K562 (cell line): ENCODE results near the gene TMEM53. TPM values are rescaled to one million over a fixed set of nuclear protein-coding genes. Genes with fewer than 3 reads are reported as not detected.

ENCODE experiments used
- ARID1B ChIP-seq: fragments of 450-650 bp; IDR thresholded peaks from 2 replicates; pipeline ENCODE4 v1.6.1; 2016; ENCODE audit warnings: antibody characterized with exemption, mild to moderate bottlenecking, inconsistent platforms
- ETV5 ChIP-seq: sonication (generic); formaldehyde crosslinking; IDR thresholded peaks from 2 replicates; pipeline ENCODE4 v1.4.0; 2020; ENCODE audit warnings: low read depth, mild to moderate bottlenecking, missing genetic modification reagents
- PTBP1 ChIP-seq: fragments of 200-400 bp; formaldehyde crosslinking; IDR thresholded peaks from 2 replicates; pipeline ENCODE4 v1.6.1; 2017; ENCODE audit warnings: low read depth, low read length
- SMAD3 ChIP-seq: fragments of 450-650 bp; formaldehyde crosslinking; conservative IDR thresholded peaks from 2 replicates; pipeline ENCODE4 v1.4.0; 2020; ENCODE audit warnings: mild to moderate bottlenecking
- ZNF133 ChIP-seq: fragments of 250-450 bp; sonication (Bioruptor Pico); IDR thresholded peaks from 2 replicates; pipeline ENCODE4 v1.4.0; 2020; ENCODE audit warnings: mild to moderate bottlenecking
- polyA plus RNA-seq, 8 experiments: library from polyadenylated mRNA; depleted of rRNA in 4 of 8; stranded (reverse) in 5 of 8; unstranded in 3 of 8; fragments of >200 nt; fragmentation: Nextera tagmentation in 2 of 8; fragmentation: Illumina TruSeq in 1 of 8; extraction: Ambion mirVana in 2 of 8; extraction: Trizol in 1 of 8; gene quantifications; 2 replicates each; pipeline versions ENCODE4 v1.2.1 to v1.2.3, GENCODE V29; 2011 to 2014; ENCODE audit warnings: inconsistent platforms in 1 of 8, missing spikeins in 1 of 8
- total RNA-seq, 7 experiments: library from RNA; depleted of rRNA in 6 of 7; stranded (reverse); fragments of >200 nt in 6 of 7; fragmentation: Illumina TruSeq in 2 of 7; extraction: Trizol in 2 of 7; gene quantifications; 2 replicates each; pipeline versions ENCODE4 v1.2.1 to v1.2.3, GENCODE V29; 2011 to 2021; ENCODE audit warnings: low replicate concordance in 1 of 7
- TF ChIP-seq, protein P1 (sequence below): fragments of 450-650 bp; IDR thresholded peaks from 2 replicates; pipeline ENCODE4 v1.6.1; 2016; ENCODE audit warnings: low read depth

TMEM53 gene
- total and polyA plus RNA-seq, 9 of the 15 experiments (the other 6 are each of a cell fraction or from before 2014, with no cell fraction given) = 0.23 to 3.7 (median 2.0) TPM

DNA sequence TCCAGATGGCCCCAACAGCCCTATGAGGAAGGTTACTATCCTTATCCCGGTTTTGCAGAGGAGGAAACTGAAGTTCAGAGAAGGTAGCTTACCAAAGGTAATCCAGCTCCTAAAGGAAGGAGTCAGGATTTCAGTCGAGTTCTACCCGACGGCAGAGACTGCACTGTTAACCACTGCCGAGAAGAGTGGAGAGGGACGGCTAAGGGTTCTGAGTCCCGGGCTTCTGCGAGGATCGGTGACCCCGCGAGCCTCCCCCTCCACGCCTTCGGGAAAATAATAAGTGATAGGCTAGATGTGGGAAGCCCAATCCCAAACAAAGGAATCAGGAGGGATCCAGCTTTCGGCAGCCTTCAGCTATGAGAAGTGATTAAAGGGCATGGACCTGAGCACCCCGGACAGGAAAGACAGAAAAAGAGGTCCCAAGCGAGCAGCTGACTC lies 587 bp downstream of the TMEM53 start (continued):
- TF ChIP-seq ARID1B (0 out of 2 replicates have a peak, but pooled peaks have one; percentile 5), SMAD3 (CRISPR knock-in tag) (0 out of 2 replicates have a peak, but pooled peaks have one; percentile 5), PTBP1 (no peak), ZNF133 (CRISPR knock-in tag) (no peak), ETV5 (CRISPR knock-in tag) (peak; percentile 27; the same call in 1 of the 2 replicates)
- TF ChIP-seq, protein P1, sequence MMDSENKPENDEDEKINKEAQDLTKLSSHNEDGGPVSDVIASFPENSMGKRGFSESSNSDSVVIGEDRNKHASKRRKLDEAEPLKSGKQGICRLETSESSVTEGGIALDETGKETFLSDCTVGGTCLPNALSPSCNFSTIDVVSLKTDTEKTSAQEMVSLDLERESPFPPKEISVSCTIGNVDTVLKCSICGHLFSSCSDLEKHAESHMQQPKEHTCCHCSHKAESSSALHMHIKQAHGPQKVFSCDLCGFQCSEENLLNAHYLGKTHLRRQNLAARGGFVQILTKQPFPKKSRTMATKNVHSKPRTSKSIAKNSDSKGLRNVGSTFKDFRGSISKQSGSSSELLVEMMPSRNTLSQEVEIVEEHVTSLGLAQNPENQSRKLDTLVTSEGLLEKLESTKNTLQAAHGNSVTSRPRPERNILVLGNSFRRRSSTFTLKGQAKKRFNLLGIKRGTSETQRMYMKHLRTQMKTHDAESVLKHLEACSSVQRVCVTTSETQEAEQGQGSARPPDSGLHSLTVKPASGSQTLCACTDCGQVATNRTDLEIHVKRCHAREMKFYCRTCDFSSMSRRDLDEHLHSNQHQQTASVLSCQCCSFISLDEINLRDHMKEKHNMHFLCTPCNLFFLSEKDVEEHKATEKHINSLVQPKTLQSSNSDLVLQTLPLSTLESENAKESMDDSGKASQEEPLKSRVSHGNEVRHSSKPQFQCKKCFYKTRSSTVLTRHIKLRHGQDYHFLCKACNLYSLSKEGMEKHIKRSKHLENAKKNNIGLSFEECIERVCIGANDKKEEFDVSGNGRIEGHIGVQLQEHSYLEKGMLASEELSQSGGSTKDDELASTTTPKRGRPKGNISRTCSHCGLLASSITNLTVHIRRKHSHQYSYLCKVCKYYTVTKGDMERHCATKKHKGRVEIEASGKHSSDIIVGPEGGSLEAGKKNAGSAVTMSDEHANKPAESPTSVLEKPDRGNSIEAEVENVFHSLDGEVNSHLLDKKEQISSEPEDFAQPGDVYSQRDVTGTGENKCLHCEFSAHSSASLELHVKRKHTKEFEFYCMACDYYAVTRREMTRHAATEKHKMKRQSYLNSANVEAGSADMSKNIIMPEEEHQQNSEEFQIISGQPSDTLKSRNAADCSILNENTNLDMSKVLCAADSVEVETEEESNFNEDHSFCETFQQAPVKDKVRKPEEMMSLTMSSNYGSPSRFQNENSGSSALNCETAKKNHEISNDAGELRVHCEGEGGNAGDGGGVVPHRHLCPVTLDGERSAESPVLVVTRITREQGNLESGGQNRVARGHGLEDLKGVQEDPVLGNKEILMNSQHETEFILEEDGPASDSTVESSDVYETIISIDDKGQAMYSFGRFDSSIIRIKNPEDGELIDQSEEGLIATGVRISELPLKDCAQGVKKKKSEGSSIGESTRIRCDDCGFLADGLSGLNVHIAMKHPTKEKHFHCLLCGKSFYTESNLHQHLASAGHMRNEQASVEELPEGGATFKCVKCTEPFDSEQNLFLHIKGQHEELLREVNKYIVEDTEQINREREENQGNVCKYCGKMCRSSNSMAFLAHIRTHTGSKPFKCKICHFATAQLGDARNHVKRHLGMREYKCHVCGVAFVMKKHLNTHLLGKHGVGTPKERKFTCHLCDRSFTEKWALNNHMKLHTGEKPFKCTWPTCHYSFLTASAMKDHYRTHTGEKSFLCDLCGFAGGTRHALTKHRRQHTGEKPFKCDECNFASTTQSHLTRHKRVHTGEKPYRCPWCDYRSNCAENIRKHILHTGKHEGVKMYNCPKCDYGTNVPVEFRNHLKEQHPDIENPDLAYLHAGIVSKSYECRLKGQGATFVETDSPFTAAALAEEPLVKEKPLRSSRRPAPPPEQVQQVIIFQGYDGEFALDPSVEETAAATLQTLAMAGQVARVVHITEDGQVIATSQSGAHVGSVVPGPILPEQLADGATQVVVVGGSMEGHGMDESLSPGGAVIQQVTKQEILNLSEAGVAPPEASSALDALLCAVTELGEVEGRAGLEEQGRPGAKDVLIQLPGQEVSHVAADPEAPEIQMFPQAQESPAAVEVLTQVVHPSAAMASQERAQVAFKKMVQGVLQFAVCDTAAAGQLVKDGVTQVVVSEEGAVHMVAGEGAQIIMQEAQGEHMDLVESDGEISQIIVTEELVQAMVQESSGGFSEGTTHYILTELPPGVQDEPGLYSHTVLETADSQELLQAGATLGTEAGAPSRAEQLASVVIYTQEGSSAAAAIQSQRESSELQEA = no peak
- TF ChIP-seq, all 486 proteins: peak for 11
